PC-3 (cell line): Measurements from ENCODE around the gene KDM4B.

Experiments used
- EZH2 ChIP-seq: fragments of 300-600 bp; sonication (generic); IDR thresholded peaks from one replicate; pipeline ENCODE4 v1.6.1; 2017; ENCODE audit warnings: antibody characterized with exemption, mild to moderate bottlenecking, low read length; ENCODE audit not compliant: unreplicated experiment
- TF ChIP-seq, protein P1 (sequence below): fragments of 300-600 bp; sonication (generic); conservative IDR thresholded peaks from 2 replicates; pipeline ENCODE4 v1.5.1; 2017; ENCODE audit warnings: antibody characterized with exemption, low read depth, mild to moderate bottlenecking, low read length

DNA sequence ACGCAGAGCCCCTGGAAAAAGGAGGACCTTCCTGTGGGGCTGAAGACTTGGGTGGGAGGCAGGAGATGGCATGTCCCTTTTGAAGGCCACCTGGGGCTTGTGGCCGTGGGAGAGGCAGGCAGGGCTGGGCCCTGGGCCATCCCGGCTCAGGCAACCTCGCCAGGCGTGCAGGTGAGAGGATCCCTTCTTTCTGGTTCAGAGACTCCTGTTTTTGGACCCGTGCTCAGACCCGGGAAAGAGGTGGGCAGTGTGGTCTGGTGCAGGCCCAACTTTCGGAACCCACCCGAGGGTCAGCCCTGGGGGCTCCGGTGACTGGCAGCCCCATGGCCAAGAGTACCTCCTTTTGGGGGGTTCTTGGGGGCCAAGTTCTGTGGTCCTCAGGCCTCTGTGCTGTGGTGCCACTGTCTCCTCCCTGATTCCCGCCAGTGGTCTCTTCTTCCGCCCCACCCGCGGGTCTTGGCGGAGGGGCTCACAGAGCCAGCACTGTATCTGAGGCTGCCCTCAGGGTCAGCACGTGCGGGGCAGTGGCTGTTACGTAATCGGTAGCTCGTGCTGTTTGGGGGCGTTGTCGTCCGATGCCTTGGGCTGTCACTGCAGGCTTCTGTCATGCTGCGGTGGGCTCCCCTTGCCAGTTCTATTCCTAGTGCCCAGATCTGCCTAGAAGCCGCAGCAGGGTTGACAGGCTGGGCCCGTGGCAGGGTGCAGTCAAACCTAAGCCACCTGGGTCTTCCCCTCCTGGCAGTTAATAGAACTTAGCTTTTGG, 42.7 kb downstream of the KDM4B start:
- no peak for TF ChIP-seq EZH2
- TF ChIP-seq, protein P1, sequence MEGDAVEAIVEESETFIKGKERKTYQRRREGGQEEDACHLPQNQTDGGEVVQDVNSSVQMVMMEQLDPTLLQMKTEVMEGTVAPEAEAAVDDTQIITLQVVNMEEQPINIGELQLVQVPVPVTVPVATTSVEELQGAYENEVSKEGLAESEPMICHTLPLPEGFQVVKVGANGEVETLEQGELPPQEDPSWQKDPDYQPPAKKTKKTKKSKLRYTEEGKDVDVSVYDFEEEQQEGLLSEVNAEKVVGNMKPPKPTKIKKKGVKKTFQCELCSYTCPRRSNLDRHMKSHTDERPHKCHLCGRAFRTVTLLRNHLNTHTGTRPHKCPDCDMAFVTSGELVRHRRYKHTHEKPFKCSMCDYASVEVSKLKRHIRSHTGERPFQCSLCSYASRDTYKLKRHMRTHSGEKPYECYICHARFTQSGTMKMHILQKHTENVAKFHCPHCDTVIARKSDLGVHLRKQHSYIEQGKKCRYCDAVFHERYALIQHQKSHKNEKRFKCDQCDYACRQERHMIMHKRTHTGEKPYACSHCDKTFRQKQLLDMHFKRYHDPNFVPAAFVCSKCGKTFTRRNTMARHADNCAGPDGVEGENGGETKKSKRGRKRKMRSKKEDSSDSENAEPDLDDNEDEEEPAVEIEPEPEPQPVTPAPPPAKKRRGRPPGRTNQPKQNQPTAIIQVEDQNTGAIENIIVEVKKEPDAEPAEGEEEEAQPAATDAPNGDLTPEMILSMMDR = no peak
